ENCODE results near the gene IRF2.

GRCh38 chr4:184481544-184481943 is 7.2 kb upstream of the IRF2 start:
- no peak for TF ChIP-seq CTCF (IDR thresholded peaks at IDR 0.05)
- TF ChIP-seq POLR2A (IDR thresholded peaks at IDR 0.05), result no peak

All from adrenal gland (tissue), 5 donors.